Kidney epithelial cell (primary cell): Measurements from ENCODE around the gene ZNF79. TPM values are rescaled to one million over a fixed set of nuclear protein-coding genes. Genes with fewer than 3 reads are reported as not detected.

Experiments
- DNase-seq: peaks from one replicate; pipeline ENCODE4 v3.0.0-alpha.2; 2010; ENCODE audit warnings: low read depth
- H3K27me3 ChIP-seq: 2 replicates; pipeline ENCODE4 v1.6.0; 2011; ENCODE audit warnings: low read length; ENCODE audit not compliant: control insufficient read depth, insufficient read depth
- H3K36me3 ChIP-seq: 2 replicates; pipeline ENCODE4 v1.5.1; 2011; ENCODE audit warnings: low read length; ENCODE audit not compliant: control insufficient read depth, insufficient read depth
- H3K4me3 ChIP-seq: 2 replicates; pipeline ENCODE4 v1.5.1; 2011; ENCODE audit warnings: low read depth, mild to moderate bottlenecking, control low read depth, low read length
- CTCF ChIP-seq: IDR thresholded peaks from 2 replicates; pipeline ENCODE4 v1.5.1; 2011; ENCODE audit warnings: mild to moderate bottlenecking, moderate library complexity, low read length, control low read depth, inconsistent platforms; ENCODE audit not compliant: insufficient read depth, poor library complexity, severe bottlenecking
- total RNA-seq: library from RNA; depleted of rRNA; stranded (reverse); fragments of >200 nt; gene quantifications from 2 replicates; pipeline ENCODE4 v1.2.3, GENCODE V29; 2015

ZNF79 gene
- total RNA-seq, 1 donor from 2014 or later: 5.7 TPM

- H3K36me3 ChIP-seq: no peaks in the 10 kb centered on the region
- no peak for DNase-seq
Measured at GRCh38 chr9:127473501-127473900, 49.3 kb downstream of the ZNF79 start.

GRCh38 chr9:127473932-127474331 lies 49.8 kb downstream of the ZNF79 start:
- no peaks in the 10 kb centered on the region for H3K27me3 ChIP-seq
- H3K36me3 ChIP-seq: no peaks in the 10 kb centered on the region
- TF ChIP-seq CTCF: no peak
- H3K4me3 ChIP-seq: no peak overlapping the region
- DNase-seq: no peak

More at GRCh38 chr9:127473501-127473900, 49.3 kb downstream of the ZNF79 start:
- Histone ChIP-seq H3K4me3 (no peak overlapping the region), H3K27me3 (no peaks in the 10 kb centered on the region)
- TF ChIP-seq CTCF: no peak

- no peak for DNase-seq
- Histone ChIP-seq H3K36me3 (peaks cover 3% of the 10 kb centered on the region), H3K27me3 (no peaks in the 10 kb centered on the region), H3K4me3 (no peak overlapping the region)
- no peak for TF ChIP-seq CTCF
Measured at GRCh38 chr9:127474592-127474991, 50.4 kb downstream of the ZNF79 start.

- no peak for TF ChIP-seq CTCF
- no peak for DNase-seq
- no peaks in the 10 kb centered on the region for H3K27me3 ChIP-seq
- peaks cover 3% of the 10 kb centered on the region for H3K36me3 ChIP-seq
- H3K4me3 ChIP-seq: no peak overlapping the region
Measured at GRCh38 chr9:127479507-127480081, 55.4 kb downstream of the ZNF79 start.

- H3K36me3 ChIP-seq: peaks cover 3% of the 10 kb centered on the region
- H3K27me3 ChIP-seq: no peaks in the 10 kb centered on the region
- DNase-seq: no peak
- TF ChIP-seq CTCF: no peak
- no peak overlapping the region for H3K4me3 ChIP-seq
Measured at GRCh38 chr9:127482662-127483061, 58.5 kb downstream of the ZNF79 start.

- no peaks in the 10 kb centered on the region for H3K36me3 ChIP-seq
- no peak for TF ChIP-seq CTCF
- DNase-seq: no peak
Measured at GRCh38 chr9:127485995-127486394, 61.8 kb downstream of the ZNF79 start.

More at GRCh38 chr9:127485995-127486394, 61.8 kb downstream of the ZNF79 start:
- H3K4me3 ChIP-seq: no peak overlapping the region
- H3K27me3 ChIP-seq: no peaks in the 10 kb centered on the region
